ENCODE data around the gene STK32B. TPM values are rescaled to one million over a fixed set of nuclear protein-coding genes. Genes with fewer than 3 reads are reported as not detected.

Gene STK32B
- polyA plus RNA-seq, 1 of the 3 experiments (the other 2 are of a cell fraction): 0.20 TPM

- CTCF ChIA-PET: interaction anchor here (0.6 to 3.2 kb wide), 4 partner anchors 12 to 176 kb away, joined by 3 to 22 read pairs (median 4); no protein-coding TSS in a partner anchor
- Histone ChIP-seq H2AFZ (ENCODE audit: low read depth) (no peak overlapping the region), H4K20me1 (ENCODE audit: insufficient read depth) (no peaks in the 10 kb centered on the region), H3K9ac (no peak overlapping the region), H3K4me3 (ENCODE audit: low read depth in 2 of 2, low read length in 1 of 2) (no peak overlapping the region), H3K36me3 (replicated peaks in 1 of 2; ENCODE audit: control insufficient read depth in 1 of 2, insufficient read depth in 2 of 2, low read length in 1 of 2) (no peaks in the 10 kb centered on the region), H3K4me2 (no peak overlapping the region), H3K9me3 (no peaks in the 10 kb centered on the region), H3K27ac (ENCODE audit: low read depth in 2 of 2, low read length in 1 of 2) (no peak overlapping the region), H3K4me1 (ENCODE audit: control insufficient read depth in 1 of 2, insufficient read depth in 2 of 2, low read depth in 1 of 2, low read length in 1 of 2) (no peaks in the 10 kb centered on the region), H3K9me2 (no peaks in the 10 kb centered on the region), H3K27me3 (ENCODE audit: insufficient read depth) (no peaks in the 10 kb centered on the region), H3F3A (replicated peaks; ENCODE audit: insufficient read depth) (no peaks in the 10 kb centered on the region), H3K79me2 (ENCODE audit: insufficient read depth) (no peaks in the 10 kb centered on the region)
- no peak for TF ChIP-seq GABPA (IDR thresholded peaks at IDR 0.05; ENCODE audit: low read depth)
- no peak for TF ChIP-seq YY1 (IDR thresholded peaks at IDR 0.05; ENCODE audit: low read depth)
- no peak for TF ChIP-seq RFX5 (IDR thresholded peaks at IDR 0.05; ENCODE audit: low read length)
- no peak for TF ChIP-seq RCOR1 (IDR thresholded peaks at IDR 0.05; ENCODE audit: low read length)
- TF ChIP-seq GATA2 (CRISPR knock-in tag; IDR thresholded peaks at IDR 0.05): no peak
- no peak for TF ChIP-seq TAF1 (IDR thresholded peaks at IDR 0.05; ENCODE audit: borderline replicate concordance, low read depth, low read length)
- TF ChIP-seq ELF1 (IDR thresholded peaks at IDR 0.05): no peak
- TF ChIP-seq NRF1 (IDR thresholded peaks at IDR 0.05; ENCODE audit: low read depth, low read length): no peak
- no peak for TF ChIP-seq RXRA (IDR thresholded peaks at IDR 0.05; ENCODE audit: borderline replicate concordance, low read depth)
- no peak for TF ChIP-seq EZH2phosphoT487 (IDR thresholded peaks at IDR 0.05; ENCODE audit: borderline replicate concordance, low read depth)
- 13% methylated on average over 4 of the region's 4 CpGs for WGBS (ENCODE audit: low lambda C conversion rate)
- no peak for DNase-seq
- POLR2A ChIA-PET: no interaction called here
Observed at GRCh38 chr4:5412296-5412695, 361.0 kb downstream of the STK32B start.

- Histone ChIP-seq H4K20me1 (ENCODE audit: insufficient read depth) (no peaks in the 10 kb centered on the region), H3K9me3 (no peaks in the 10 kb centered on the region), H3K4me3 (ENCODE audit: low read depth in 2 of 2, low read length in 1 of 2) (no peak overlapping the region), H3K79me2 (ENCODE audit: insufficient read depth) (no peaks in the 10 kb centered on the region), H3K27me3 (ENCODE audit: insufficient read depth) (no peaks in the 10 kb centered on the region), H3K9ac (no peak overlapping the region), H3K4me1 (ENCODE audit: control insufficient read depth in 1 of 2, insufficient read depth in 2 of 2, low read depth in 1 of 2, low read length in 1 of 2) (no peaks in the 10 kb centered on the region), H2AFZ (ENCODE audit: low read depth) (no peak overlapping the region), H3K27ac (ENCODE audit: low read depth in 2 of 2, low read length in 1 of 2) (no peak overlapping the region), H3K4me2 (no peak overlapping the region), H3K9me2 (no peaks in the 10 kb centered on the region), H3F3A (replicated peaks; ENCODE audit: insufficient read depth) (no peaks in the 10 kb centered on the region), H3K36me3 (replicated peaks in 1 of 2; ENCODE audit: control insufficient read depth in 1 of 2, insufficient read depth in 2 of 2, low read length in 1 of 2) (no peaks in the 10 kb centered on the region)
- DNase-seq: no peak
- POLR2A ChIA-PET: no interaction called here
- WGBS (ENCODE audit: low lambda C conversion rate): 11% methylated on average over 1 of the region's 1 CpG
- CTCF ChIA-PET: interaction anchor here (0.6 to 3.2 kb wide), 5 partner anchors 13 to 176 kb away, joined by 3 to 22 read pairs (median 4); no protein-coding TSS in a partner anchor
- TF ChIP-seq ZBTB33 (IDR thresholded peaks at IDR 0.05; ENCODE audit: borderline replicate concordance, low read depth) (no peak), CTCF (IDR thresholded peaks at IDR 0.05) (no peak), POLR2AphosphoS5 (IDR thresholded peaks at IDR 0.05; ENCODE audit: low read depth, low read length) (no peak), FOXJ3 (CRISPR knock-in tag; IDR thresholded peaks at IDR 0.05) (no peak), MEF2A (IDR thresholded peaks at IDR 0.05; ENCODE audit: borderline replicate concordance, low read depth) (no peak), ELF1 (IDR thresholded peaks at IDR 0.05) (no peak), JUND (IDR thresholded peaks at IDR 0.05) (no peak), PBX3 (IDR thresholded peaks at IDR 0.05) (no peak), IRF3 (IDR thresholded peaks at IDR 0.05; ENCODE audit: low read depth, low read length) (no peak), USF2 (IDR thresholded peaks at IDR 0.05; ENCODE audit: borderline replicate concordance, low read depth, low read length) (no peak), TEAD4 (IDR thresholded peaks at IDR 0.05; ENCODE audit: borderline replicate concordance, insufficient read depth) (no peak), NRF1 (IDR thresholded peaks at IDR 0.05; ENCODE audit: low read depth, low read length) (no peak), GATA2 (CRISPR knock-in tag; IDR thresholded peaks at IDR 0.05) (no peak), SIN3A (IDR thresholded peaks at IDR 0.05; ENCODE audit: borderline replicate concordance, low read depth, low read length) (no peak), RCOR1 (IDR thresholded peaks at IDR 0.05; ENCODE audit: low read length) (no peak), MXI1 (IDR thresholded peaks at IDR 0.05; ENCODE audit: low read depth, low read length) (no peak), GABPA (IDR thresholded peaks at IDR 0.05; ENCODE audit: low read depth) (no peak)
Observed at GRCh38 chr4:5412751-5413150, 361.5 kb downstream of the STK32B start.

All from SK-N-SH (cell line).